ENCODE measurements around the gene COL6A1.

DNA sequence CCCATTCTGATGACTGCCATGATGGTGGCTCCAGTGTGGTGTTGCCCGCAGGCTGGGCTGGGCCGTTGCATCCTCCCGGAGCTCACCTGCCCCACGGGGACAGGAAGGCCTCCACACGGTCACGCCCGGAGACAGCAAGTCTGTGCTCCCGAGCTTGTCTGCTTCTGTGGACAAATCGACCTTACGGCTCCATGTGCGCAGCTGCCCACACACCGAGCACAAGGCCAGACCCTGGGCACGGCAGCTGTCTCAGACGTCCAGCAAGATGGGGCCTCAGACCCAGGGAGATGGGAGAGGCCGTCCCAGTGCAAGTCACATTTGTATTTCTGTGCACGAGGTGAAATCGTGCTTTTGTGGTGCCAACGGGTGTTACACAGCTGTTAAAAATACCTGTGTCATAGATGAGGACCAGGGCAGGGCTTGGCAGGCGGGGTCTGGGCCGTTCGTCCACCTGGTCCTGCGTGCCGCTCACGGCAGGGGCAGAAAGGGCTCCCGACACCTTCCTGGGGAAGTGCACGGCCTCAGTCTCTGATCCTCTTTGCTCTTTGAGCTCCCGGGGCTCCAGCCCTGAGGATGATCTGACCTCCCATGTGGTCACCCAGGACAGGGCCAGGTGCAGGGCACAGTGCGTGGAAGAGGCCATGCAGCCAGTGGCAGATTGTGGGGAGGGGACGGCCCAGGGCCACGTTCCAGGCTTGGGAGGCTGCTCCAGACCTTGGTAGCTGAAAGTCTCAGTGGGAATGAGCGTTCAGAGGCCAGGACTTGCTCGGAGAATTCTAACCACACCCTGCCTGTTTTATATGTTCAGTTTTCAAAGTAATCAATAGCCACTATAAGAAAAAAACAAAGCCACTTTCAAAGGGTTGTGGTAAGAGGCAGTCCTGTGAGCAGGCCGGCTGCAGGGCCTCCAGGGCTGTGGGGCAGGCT, 13.5 kb downstream of the COL6A1 start:
- TF ChIP-seq, protein P1, sequence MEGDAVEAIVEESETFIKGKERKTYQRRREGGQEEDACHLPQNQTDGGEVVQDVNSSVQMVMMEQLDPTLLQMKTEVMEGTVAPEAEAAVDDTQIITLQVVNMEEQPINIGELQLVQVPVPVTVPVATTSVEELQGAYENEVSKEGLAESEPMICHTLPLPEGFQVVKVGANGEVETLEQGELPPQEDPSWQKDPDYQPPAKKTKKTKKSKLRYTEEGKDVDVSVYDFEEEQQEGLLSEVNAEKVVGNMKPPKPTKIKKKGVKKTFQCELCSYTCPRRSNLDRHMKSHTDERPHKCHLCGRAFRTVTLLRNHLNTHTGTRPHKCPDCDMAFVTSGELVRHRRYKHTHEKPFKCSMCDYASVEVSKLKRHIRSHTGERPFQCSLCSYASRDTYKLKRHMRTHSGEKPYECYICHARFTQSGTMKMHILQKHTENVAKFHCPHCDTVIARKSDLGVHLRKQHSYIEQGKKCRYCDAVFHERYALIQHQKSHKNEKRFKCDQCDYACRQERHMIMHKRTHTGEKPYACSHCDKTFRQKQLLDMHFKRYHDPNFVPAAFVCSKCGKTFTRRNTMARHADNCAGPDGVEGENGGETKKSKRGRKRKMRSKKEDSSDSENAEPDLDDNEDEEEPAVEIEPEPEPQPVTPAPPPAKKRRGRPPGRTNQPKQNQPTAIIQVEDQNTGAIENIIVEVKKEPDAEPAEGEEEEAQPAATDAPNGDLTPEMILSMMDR (IDR thresholded peaks at IDR 0.05), result no peak
- no peak for TF ChIP-seq POLR2A (IDR thresholded peaks at IDR 0.05)
